Neural progenitor cell (in vitro differentiated cells): ENCODE results near the gene SLC1A6. TPM values are rescaled to one million over a fixed set of nuclear protein-coding genes. Genes with fewer than 3 reads are reported as not detected.
"Not testable (repeated sequence)": the region's sequence is repeated elsewhere in the genome, so short reads cannot be mapped to it uniquely, and the experiment has no call there.

ENCODE experiments used
- DNase-seq: peaks from one replicate; pipeline ENCODE4 v3.0.0-alpha.2; 2016; ENCODE audit warnings: low spot score
- H2AFZ ChIP-seq: fragments of 200-600 bp; sonication (generic); replicated peaks from 2 replicates; pipeline ENCODE4 v1.6.1; 2016; ENCODE audit warnings: antibody characterized with exemption
- H3F3A ChIP-seq: fragments of 200-600 bp; sonication (generic); 2 replicates; pipeline ENCODE4 v1.6.1; 2016; ENCODE audit warnings: antibody characterized with exemption, low read depth
- H3K27ac ChIP-seq: fragments of 200-600 bp; sonication (generic); 2 replicates; pipeline ENCODE4 v1.5.1; 2016; ENCODE audit warnings: mild to moderate bottlenecking
- H3K27me3 ChIP-seq: fragments of 200-600 bp; sonication (generic); 2 replicates; pipeline ENCODE4 v1.6.1; 2016; ENCODE audit warnings: mild to moderate bottlenecking, moderate library complexity
- H3K36me3 ChIP-seq: fragments of 200-600 bp; sonication (generic); 2 replicates; pipeline ENCODE4 v1.5.1; 2016
- H3K4me1 ChIP-seq: fragments of 200-600 bp; sonication (generic); 2 replicates; pipeline ENCODE4 v1.6.1; 2016; ENCODE audit warnings: mixed run types
- H3K4me2 ChIP-seq: fragments of 200-600 bp; sonication (generic); 2 replicates; pipeline ENCODE4 v1.6.1; 2016
- H3K4me3 ChIP-seq: fragments of 200-600 bp; sonication (generic); 2 replicates; pipeline ENCODE4 v1.5.1; 2016
- H3K79me2 ChIP-seq: fragments of 200-600 bp; sonication (generic); 2 replicates; pipeline ENCODE4 v1.6.1; 2016; ENCODE audit warnings: low read depth
- H3K9ac ChIP-seq: fragments of 200-600 bp; sonication (generic); 2 replicates; pipeline ENCODE4 v1.6.1; 2016
- H3K9me3 ChIP-seq: fragments of 200-600 bp; sonication (generic); 2 replicates; pipeline ENCODE4 v1.5.1; 2016; ENCODE audit warnings: low read depth
- H4K20me1 ChIP-seq: fragments of 200-600 bp; sonication (generic); 2 replicates; pipeline ENCODE4 v1.6.1; 2016; ENCODE audit warnings: low read depth
- H3K27ac Mint-ChIP-seq: 3 replicates; pipeline ENCODE4 v1.8.0; 2021; ENCODE audit warnings: mixed read lengths
- H3K27me3 Mint-ChIP-seq: 2 replicates; pipeline ENCODE4 v1.8.0; 2022; ENCODE audit warnings: low read depth, mild to moderate bottlenecking, inconsistent platforms, moderate library complexity, mixed read lengths; ENCODE audit not compliant: insufficient read depth
- H3K36me3 Mint-ChIP-seq: 3 replicates; pipeline ENCODE4 v1.8.0; 2021; ENCODE audit warnings: mixed read lengths
- H3K4me1 Mint-ChIP-seq: 3 replicates; pipeline ENCODE4 v1.8.0; 2021; ENCODE audit warnings: mixed read lengths
- H3K4me3 Mint-ChIP-seq: 3 replicates; pipeline ENCODE4 v1.8.0; 2021; ENCODE audit warnings: mild to moderate bottlenecking, moderate library complexity, mixed read lengths
- H3K9me3 Mint-ChIP-seq: 3 replicates; pipeline ENCODE4 v1.8.0; 2020; ENCODE audit warnings: mixed read lengths
- EZH2 ChIP-seq: fragments of 200-600 bp; sonication (generic); IDR thresholded peaks from 2 replicates; pipeline ENCODE4 v1.6.1; 2017; ENCODE audit warnings: antibody characterized with exemption, mild to moderate bottlenecking, moderate library complexity
- EZH2phosphoT487 ChIP-seq: fragments of 200-600 bp; sonication (generic); IDR thresholded peaks from 2 replicates; pipeline ENCODE4 v1.6.1; 2017; ENCODE audit warnings: antibody characterized with exemption
- total RNA-seq: library from RNA; depleted of rRNA; stranded (reverse); fragments of >200 nt; gene quantifications from 2 replicates; pipeline ENCODE4 v1.2.3, GENCODE V29; 2015; ENCODE audit warnings: low replicate concordance
- TF ChIP-seq, protein P1 (sequence below): fragments of 200-600 bp; sonication (generic); IDR thresholded peaks from 2 replicates; pipeline ENCODE4 v1.5.1; 2017; ENCODE audit warnings: antibody characterized with exemption, mild to moderate bottlenecking

The SLC1A6 gene
- total RNA-seq, 1 donor from 2014 or later: 15.0 TPM

DNA sequence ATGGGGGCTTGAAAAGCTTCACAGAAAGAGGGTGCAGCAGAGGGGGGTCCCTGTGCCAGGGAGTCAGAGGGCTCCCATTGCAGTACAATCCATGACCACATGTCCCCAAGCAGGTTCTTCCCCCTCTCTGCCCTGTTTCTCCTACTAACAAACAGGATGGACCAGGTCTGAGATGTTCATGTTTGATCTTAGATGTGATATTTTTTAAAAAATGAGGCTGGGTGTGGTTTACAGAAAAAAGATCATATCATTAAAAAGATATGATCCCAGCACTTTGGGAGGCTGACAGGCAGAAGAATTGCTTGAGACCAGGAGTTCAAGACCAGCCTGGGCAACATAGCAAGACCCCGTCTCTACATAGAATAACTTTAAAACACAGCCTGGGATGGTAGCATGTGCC lies 29.2 kb downstream of the SLC1A6 start:
- Histone ChIP-seq H3K9me3 (no peaks in the 10 kb centered on the region), H3K4me3 (no peak overlapping the region), H3K4me2 (no peak overlapping the region), H3F3A (no peaks in the 10 kb centered on the region), H3K27me3 (no peaks in the 10 kb centered on the region), H2AFZ (no peak overlapping the region), H3K27ac (no peak overlapping the region), H4K20me1 (no peaks in the 10 kb centered on the region), H3K4me1 (no peaks in the 10 kb centered on the region), H3K36me3 (no peaks in the 10 kb centered on the region), H3K9ac (no peak overlapping the region), H3K79me2 (no peaks in the 10 kb centered on the region)
- no peak for DNase-seq
- Mint-ChIP-seq H3K27me3 (peaks cover 2% of the 10 kb centered on the region), H3K36me3 (no peaks in the 10 kb centered on the region), H3K9me3 (peaks cover 5% of the 10 kb centered on the region), H3K27ac (no peak overlapping the region), H3K4me1 (no peaks in the 10 kb centered on the region), H3K4me3 (no peak overlapping the region)
- TF ChIP-seq, protein P1, sequence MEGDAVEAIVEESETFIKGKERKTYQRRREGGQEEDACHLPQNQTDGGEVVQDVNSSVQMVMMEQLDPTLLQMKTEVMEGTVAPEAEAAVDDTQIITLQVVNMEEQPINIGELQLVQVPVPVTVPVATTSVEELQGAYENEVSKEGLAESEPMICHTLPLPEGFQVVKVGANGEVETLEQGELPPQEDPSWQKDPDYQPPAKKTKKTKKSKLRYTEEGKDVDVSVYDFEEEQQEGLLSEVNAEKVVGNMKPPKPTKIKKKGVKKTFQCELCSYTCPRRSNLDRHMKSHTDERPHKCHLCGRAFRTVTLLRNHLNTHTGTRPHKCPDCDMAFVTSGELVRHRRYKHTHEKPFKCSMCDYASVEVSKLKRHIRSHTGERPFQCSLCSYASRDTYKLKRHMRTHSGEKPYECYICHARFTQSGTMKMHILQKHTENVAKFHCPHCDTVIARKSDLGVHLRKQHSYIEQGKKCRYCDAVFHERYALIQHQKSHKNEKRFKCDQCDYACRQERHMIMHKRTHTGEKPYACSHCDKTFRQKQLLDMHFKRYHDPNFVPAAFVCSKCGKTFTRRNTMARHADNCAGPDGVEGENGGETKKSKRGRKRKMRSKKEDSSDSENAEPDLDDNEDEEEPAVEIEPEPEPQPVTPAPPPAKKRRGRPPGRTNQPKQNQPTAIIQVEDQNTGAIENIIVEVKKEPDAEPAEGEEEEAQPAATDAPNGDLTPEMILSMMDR: no peak
- TF ChIP-seq EZH2: no peak
- no peak for TF ChIP-seq EZH2phosphoT487

DNA sequence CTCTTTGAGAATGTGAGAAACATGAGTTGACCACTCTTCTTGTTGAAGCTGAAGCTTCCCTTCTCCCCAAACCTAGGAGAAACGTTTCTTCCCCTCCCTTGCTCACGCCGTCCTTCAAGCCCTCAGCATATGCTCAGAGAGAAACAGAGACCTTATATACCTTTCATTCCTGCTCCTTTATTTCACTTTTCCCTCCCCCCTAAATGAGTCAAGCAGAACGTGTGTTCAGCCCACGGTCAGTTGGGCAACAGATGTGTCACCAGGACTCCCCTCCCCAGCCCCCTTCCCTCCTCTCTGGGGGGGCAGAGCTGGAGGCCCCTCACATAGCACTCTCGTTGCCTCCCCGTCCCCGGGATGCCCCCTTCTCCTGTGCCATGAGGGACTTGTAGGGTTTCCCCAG lies 29.8 kb downstream of the SLC1A6 start:
- Histone ChIP-seq H3K9ac (no peak overlapping the region), H2AFZ (no peak overlapping the region), H3K27ac (no peak overlapping the region), H3K4me1 (no peaks in the 10 kb centered on the region), H3K79me2 (no peaks in the 10 kb centered on the region), H4K20me1 (no peaks in the 10 kb centered on the region), H3K9me3 (peaks cover 3% of the 10 kb centered on the region), H3K36me3 (no peaks in the 10 kb centered on the region), H3K4me2 (no peak overlapping the region), H3K27me3 (no peaks in the 10 kb centered on the region), H3K4me3 (no peak overlapping the region), H3F3A (no peaks in the 10 kb centered on the region)
- H3K27me3 Mint-ChIP-seq: peaks cover 2% of the 10 kb centered on the region
- TF ChIP-seq EZH2phosphoT487 (no peak), EZH2 (no peak)
- TF ChIP-seq, protein P1: no peak
- H3K36me3 Mint-ChIP-seq: no peaks in the 10 kb centered on the region
- H3K27ac Mint-ChIP-seq: no peak overlapping the region
- DNase-seq: no peak
- H3K4me1 Mint-ChIP-seq: no peaks in the 10 kb centered on the region
- H3K9me3 Mint-ChIP-seq: peaks cover 5% of the 10 kb centered on the region
- no peak overlapping the region for H3K4me3 Mint-ChIP-seq

DNA sequence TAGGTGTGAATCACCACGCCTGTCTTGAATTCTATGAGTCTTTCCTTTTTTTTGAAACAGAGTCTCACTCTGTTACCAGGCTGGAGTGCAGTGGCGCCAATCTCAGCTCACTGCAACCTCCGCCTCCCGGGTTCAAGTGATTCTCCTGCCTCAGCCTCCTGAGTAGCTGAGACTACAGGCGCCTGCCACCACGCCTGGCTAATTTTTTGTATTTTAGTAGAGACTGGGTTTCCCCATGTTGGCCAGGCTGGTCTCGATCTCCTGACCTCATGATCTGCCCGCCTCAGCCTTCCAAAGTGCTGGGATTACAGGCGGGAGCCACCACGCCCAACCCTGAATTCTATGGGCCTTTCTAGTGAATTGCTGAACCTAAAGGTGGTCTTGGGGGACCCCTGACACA lies 30.3 kb downstream of the SLC1A6 start:
- not testable (repeated sequence) for H3K36me3 Mint-ChIP-seq, H3K27ac ChIP-seq, H3K27ac Mint-ChIP-seq, H3K4me1 ChIP-seq, H3K27me3 Mint-ChIP-seq, H3K4me3 ChIP-seq, H3K4me3 Mint-ChIP-seq, H3K4me1 Mint-ChIP-seq, H4K20me1 ChIP-seq, H3K9me3 ChIP-seq, H3K36me3 ChIP-seq, H2AFZ ChIP-seq, H3K27me3 ChIP-seq, H3F3A ChIP-seq, H3K9me3 Mint-ChIP-seq, DNase-seq, H3K4me2 ChIP-seq, H3K79me2 ChIP-seq, H3K9ac ChIP-seq

DNA sequence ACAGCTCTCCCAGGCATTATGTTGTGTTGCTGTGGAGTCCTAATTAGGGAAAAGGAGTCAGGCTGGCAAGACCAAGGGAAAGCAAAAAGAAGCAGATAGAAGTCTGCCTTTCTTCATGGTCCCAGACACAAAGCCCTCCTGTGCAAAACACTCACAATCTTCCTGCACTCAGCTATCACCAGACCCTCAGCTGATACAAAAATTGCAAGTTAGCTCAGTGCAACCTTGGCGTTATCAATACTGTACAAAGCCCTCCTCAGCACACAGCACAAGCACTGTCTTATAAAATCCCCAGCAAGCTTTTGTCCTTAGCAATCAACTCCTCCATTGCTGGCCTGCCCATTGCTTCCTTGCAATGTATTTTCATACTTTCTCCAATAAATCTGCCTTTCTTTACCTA lies 35.2 kb downstream of the SLC1A6 start:
- Histone ChIP-seq H3K27ac (no peak overlapping the region), H3F3A (no peaks in the 10 kb centered on the region), H3K27me3 (no peaks in the 10 kb centered on the region), H3K36me3 (no peaks in the 10 kb centered on the region), H3K9me3 (peaks cover 4% of the 10 kb centered on the region), H3K4me1 (no peaks in the 10 kb centered on the region), H2AFZ (no peak overlapping the region), H3K79me2 (no peaks in the 10 kb centered on the region), H3K4me3 (no peak overlapping the region), H4K20me1 (no peaks in the 10 kb centered on the region), H3K9ac (no peak overlapping the region), H3K4me2 (no peak overlapping the region)
- no peak for DNase-seq
- TF ChIP-seq EZH2phosphoT487: no peak
- TF ChIP-seq EZH2: no peak
- TF ChIP-seq, protein P1: no peak
- peaks cover 5% of the 10 kb centered on the region for H3K27me3 Mint-ChIP-seq
- peaks cover 2% of the 10 kb centered on the region for H3K9me3 Mint-ChIP-seq
- H3K4me3 Mint-ChIP-seq: no peak overlapping the region
- no peaks in the 10 kb centered on the region for H3K36me3 Mint-ChIP-seq
- H3K27ac Mint-ChIP-seq: no peak overlapping the region
- no peaks in the 10 kb centered on the region for H3K4me1 Mint-ChIP-seq
